Stimulated activated CD4-positive, alpha-beta T cell treated with anti-CD3 and anti-CD28 coated beads, TNF-alpha, amount 100 ng/mL, for 24 hours (primary cell): ENCODE results near the gene CES4A.
"Not testable (repeated sequence)": the region's sequence is repeated elsewhere in the genome, so short reads cannot be mapped to it uniquely, and the experiment has no call there.

Source experiments
- DNase-seq, 3 experiments: peaks; one replicate each; pipeline ENCODE4 v3.0.0-alpha.2; 2020; ENCODE audit warnings: low read depth in 3 of 3

Gene CES4A

GRCh38 chr16:66988197-66988788 lies at the start of gene CES4A:
TSS of gene CES4A (plus strand) at chr16:66988589. CDS start at chr16:66988773, 184 bp downstream.
- DNase-seq = no peak

- no peak for DNase-seq
These were observed 49.0 kb upstream of the CES4A start for GRCh38 chr16:66939366-66939765.

- DNase-seq = no peak
These were observed 48.2 kb upstream of the CES4A start for GRCh38 chr16:66940236-66940635.

GRCh38 chr16:66942981-66943380 lies 45.4 kb upstream of the CES4A start:
- no peak for DNase-seq

- no peak for DNase-seq
These were observed 44.8 kb upstream of the CES4A start for GRCh38 chr16:66943426-66944053.

- DNase-seq = no peak
These were observed 44.3 kb upstream of the CES4A start for GRCh38 chr16:66944054-66944441.

GRCh38 chr16:66944971-66945370 lies 43.4 kb upstream of the CES4A start:
- DNase-seq = not testable (repeated sequence)

GRCh38 chr16:66945939-66946338 lies 42.5 kb upstream of the CES4A start:
- no peak for DNase-seq

- no peak for DNase-seq
These were observed 41.8 kb upstream of the CES4A start for GRCh38 chr16:66946541-66946940.

GRCh38 chr16:66946974-66947301 lies 41.5 kb upstream of the CES4A start:
- DNase-seq = no peak

GRCh38 chr16:66947302-66948065 lies 40.9 kb upstream of the CES4A start:
- DNase-seq = peak; percentile 69 to 83 (median 81)

GRCh38 chr16:66948134-66948836 lies 40.1 kb upstream of the CES4A start:
- no peak for DNase-seq

- no peak for DNase-seq
These were observed 39.6 kb upstream of the CES4A start for GRCh38 chr16:66948837-66949225.

- DNase-seq = no peak
These were observed 38.9 kb upstream of the CES4A start for GRCh38 chr16:66949472-66949871.

GRCh38 chr16:66950437-66950836 lies 38.0 kb upstream of the CES4A start:
- no peak for DNase-seq

- DNase-seq = no peak
These were observed 37.2 kb upstream of the CES4A start for GRCh38 chr16:66950971-66951790.

- DNase-seq = no peak
These were observed 35.8 kb upstream of the CES4A start for GRCh38 chr16:66952430-66953110.

- DNase-seq = no peak
These were observed 34.8 kb upstream of the CES4A start for GRCh38 chr16:66953462-66954096.

GRCh38 chr16:66954097-66954659 lies 34.2 kb upstream of the CES4A start:
- DNase-seq = peak; percentile 56 to 75 (median 60)
